Liver (tissue), 9 donors: ENCODE measurements around the gene PTH1R. TPM values are rescaled to one million over a fixed set of nuclear protein-coding genes. Genes with fewer than 3 reads are reported as not detected.

Source experiments
- DNase-seq: peaks from one replicate; pipeline ENCODE4 v3.0.0-alpha.2; 2017; ENCODE audit warnings: low spot score
- H3K27ac ChIP-seq, 2 donors: one replicate each; pipeline ENCODE4 v1.7.0; 2013; ENCODE audit warnings: inconsistent platforms in 2 of 2, low read length in 2 of 2, control low read depth in 1 of 2, low read depth in 1 of 2, mild to moderate bottlenecking in 1 of 2
- H3K27me3 ChIP-seq, 4 donors: one replicate each; pipeline versions ENCODE4 v1.6.1 to v1.7.0; 2013; ENCODE audit warnings: low read length in 3 of 4, inconsistent platforms in 1 of 4, mild to moderate bottlenecking in 1 of 4, moderate library complexity in 1 of 4; ENCODE audit not compliant: control insufficient read depth in 4 of 4, insufficient read depth in 4 of 4
- H3K36me3 ChIP-seq, 4 donors: one replicate each; pipeline versions ENCODE4 v1.6.1 to v1.7.0; 2013; ENCODE audit warnings: low read length in 3 of 4, mild to moderate bottlenecking in 3 of 4, low read depth in 1 of 4, moderate library complexity in 1 of 4; ENCODE audit not compliant: control insufficient read depth in 4 of 4, insufficient read depth in 3 of 4
- H3K4me1 ChIP-seq, 4 donors: one replicate each; pipeline versions ENCODE4 v1.6.1 to v1.7.0; 2013; ENCODE audit warnings: low read length in 3 of 4, mild to moderate bottlenecking in 3 of 4, moderate library complexity in 1 of 4; ENCODE audit not compliant: control insufficient read depth in 4 of 4, insufficient read depth in 4 of 4
- H3K4me3 ChIP-seq, 3 donors: one replicate each; pipeline versions ENCODE4 v1.6.1 to v1.7.0; 2013; ENCODE audit warnings: low read length in 3 of 3, control low read depth in 1 of 3, low read depth in 1 of 3, mild to moderate bottlenecking in 1 of 3
- H3K9ac ChIP-seq, 2 donors: one replicate each; pipeline ENCODE4 v1.7.0; 2013; ENCODE audit warnings: low read length in 2 of 2, mild to moderate bottlenecking in 2 of 2, moderate library complexity in 2 of 2, control low read depth in 1 of 2, low read depth in 1 of 2
- H3K9me3 ChIP-seq, 4 donors: one replicate each; pipeline versions ENCODE4 v1.6.1 to v1.7.0; 2013; ENCODE audit warnings: low read length in 3 of 4; ENCODE audit not compliant: control insufficient read depth in 4 of 4
- EGR1 ChIP-seq, 2 donors: IDR thresholded peaks; 2 replicates each; pipeline ENCODE4 v1.6.1; 2016 to 2018; ENCODE audit warnings: antibody characterized with exemption in 2 of 2, low read depth in 2 of 2
- FOXA1 ChIP-seq: IDR thresholded peaks from 2 replicates; pipeline ENCODE4 v1.6.1; 2016; ENCODE audit warnings: antibody characterized with exemption
- FOXA2 ChIP-seq: IDR thresholded peaks from 2 replicates; pipeline ENCODE4 v1.6.1; 2016; ENCODE audit warnings: antibody characterized with exemption
- GABPA ChIP-seq, 2 donors: IDR thresholded peaks in 1 of 2; conservative IDR thresholded peaks in 1 of 2; 2 replicates each; pipeline ENCODE4 v1.6.1; 2016; ENCODE audit warnings: antibody characterized with exemption in 2 of 2, mild to moderate bottlenecking in 1 of 2, moderate library complexity in 1 of 2
- HNF4A ChIP-seq, 2 donors: conservative IDR thresholded peaks; 2 replicates each; pipeline ENCODE4 v1.6.1; 2016; ENCODE audit warnings: antibody characterized with exemption in 2 of 2, mild to moderate bottlenecking in 2 of 2
- HNF4G ChIP-seq: IDR thresholded peaks from 2 replicates; pipeline ENCODE4 v1.6.1; 2016; ENCODE audit warnings: antibody characterized with exemption
- JUND ChIP-seq, 2 donors: IDR thresholded peaks; 2 replicates each; pipeline ENCODE4 v1.6.1; 2016; ENCODE audit warnings: antibody characterized with exemption in 2 of 2
- NR2F2 ChIP-seq: IDR thresholded peaks from 2 replicates; pipeline ENCODE4 v1.6.1; 2016; ENCODE audit warnings: antibody characterized with exemption
- RAD21 ChIP-seq, 2 donors: IDR thresholded peaks; 2 replicates each; pipeline ENCODE4 v1.6.1; 2016; ENCODE audit warnings: antibody characterized with exemption in 2 of 2, mild to moderate bottlenecking in 2 of 2
- RXRA ChIP-seq, 2 donors: IDR thresholded peaks; 2 replicates each; pipeline ENCODE4 v1.6.1; 2017 to 2018; ENCODE audit warnings: antibody characterized with exemption in 2 of 2, mild to moderate bottlenecking in 1 of 2
- SP1 ChIP-seq: IDR thresholded peaks from 2 replicates; pipeline ENCODE4 v1.6.1; 2018; ENCODE audit warnings: antibody characterized with exemption, mild to moderate bottlenecking
- YY1 ChIP-seq: IDR thresholded peaks from 2 replicates; pipeline ENCODE4 v1.6.1; 2016; ENCODE audit warnings: antibody characterized with exemption, mild to moderate bottlenecking
- WGBS: extraction: QIAGEN DNeasy Blood & Tissue Kit; methylation state at CpG from one replicate; pipeline ENCODE4 v1.1.7; 2013; 5-methylcytosine and 5-hydroxymethylcytosine counted together
- polyA plus RNA-seq, 2 donors: library from polyadenylated mRNA; stranded (reverse) in 1 of 2; unstranded in 1 of 2; fragments of 200-250 nt in 1 of 2; fragments of >200 nt in 1 of 2; fragmentation: Nextera tagmentation in 1 of 2; extraction: Ambion mirVana in 1 of 2; gene quantifications; one replicate each; pipeline versions ENCODE4 v1.2.1 to v1.2.3, GENCODE V29; 2013 to 2015
- total RNA-seq, 2 donors: library from RNA; depleted of rRNA; stranded (reverse); fragments of >200 nt; gene quantifications; one replicate each; pipeline ENCODE4 v1.2.3, GENCODE V29; 2014
- TF ChIP-seq, protein P1 (sequence below): IDR thresholded peaks from 2 replicates; pipeline ENCODE4 v1.6.1; 2016; ENCODE audit warnings: antibody characterized with exemption
- TF ChIP-seq, protein P2 (sequence below): fragments of 150-350 bp; IDR thresholded peaks from 2 replicates; pipeline ENCODE4 v1.5.1; 2017; ENCODE audit warnings: improper control_type of control experiment, low read depth, low read length; ENCODE audit not compliant: missing input control
- TF ChIP-seq, protein P3 (sequence below): IDR thresholded peaks from 2 replicates; pipeline ENCODE4 v1.6.1; 2016; ENCODE audit warnings: antibody characterized with exemption, mild to moderate bottlenecking
- TF ChIP-seq, protein P4 (sequence below): IDR thresholded peaks from 2 replicates; pipeline ENCODE4 v1.6.1; 2016; ENCODE audit warnings: antibody characterized with exemption
- TF ChIP-seq, protein P5 (sequence below): IDR thresholded peaks from 2 replicates; pipeline ENCODE4 v1.6.1; 2016; ENCODE audit warnings: antibody characterized with exemption
- donor health status: healthy.
- donor health status: healthy.
- donor health status: healthy.
- donor health status: healthy.
- donor health status: healthy.

The PTH1R gene
- total and polyA plus RNA-seq, 4 donors = 7.2 to 28.4 (median 23.6) TPM

DNA sequence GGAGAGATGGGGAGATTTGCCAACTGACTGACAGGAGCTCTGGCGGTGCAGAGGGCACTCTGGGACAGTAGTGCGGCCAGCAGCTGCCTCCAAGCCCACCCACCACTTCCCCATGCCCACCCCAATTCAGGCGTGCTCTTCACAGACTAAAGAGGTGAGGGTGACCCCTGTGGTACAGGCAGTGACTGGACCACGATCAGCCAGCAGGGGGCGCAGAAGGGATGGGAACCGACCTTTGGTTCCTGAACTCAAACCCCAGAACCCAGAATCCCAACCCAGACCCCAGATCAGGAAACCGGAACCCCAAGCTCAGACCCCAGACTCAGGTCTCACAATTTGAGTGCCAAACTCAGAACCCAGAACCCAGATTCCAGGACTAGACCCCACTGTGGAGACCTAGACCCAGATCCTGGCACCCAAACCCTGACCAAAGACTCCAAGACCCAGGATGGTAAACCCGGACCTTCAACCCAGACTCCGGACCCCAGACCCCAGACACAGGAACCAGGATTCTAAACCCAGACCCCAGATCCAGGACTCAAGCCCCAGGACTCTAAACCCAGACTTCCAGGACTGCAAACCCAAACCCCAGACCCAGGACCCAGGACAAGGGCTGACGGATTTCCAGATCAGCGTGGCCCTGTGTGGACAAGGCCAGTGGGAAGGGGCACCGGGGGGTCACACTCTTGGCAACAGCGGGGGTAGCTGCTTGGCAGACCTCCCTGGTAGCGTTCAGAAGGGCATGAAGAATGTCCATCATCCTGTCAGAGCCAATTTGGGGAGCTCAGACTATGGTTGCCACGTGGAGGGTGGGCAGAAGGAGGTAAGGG is 10.6 kb upstream of the PTH1R start:
- Histone ChIP-seq H3K27ac (peak overlapping the region; percentile 72), H3K9me3 (no peaks in the 10 kb centered on the region), H3K27me3 (no peaks in the 10 kb centered on the region), H3K9ac (peak overlapping the region in 1 of 2 donors; percentile 29), H3K36me3 (no peaks in the 10 kb centered on the region), H3K4me3 (no peak overlapping the region), H3K4me1 (peaks cover 19 to 47% (median 31%) of the 10 kb centered on the region in 4 donors)
- TF ChIP-seq YY1 = no peak
- TF ChIP-seq RXRA (IDR thresholded peaks at IDR 0.05) = no peak
- peak; percentile 7 for TF ChIP-seq NR2F2
- TF ChIP-seq FOXA2 = no peak
- TF ChIP-seq GABPA (IDR thresholded peaks at IDR 0.05 in 1 of 2, conservative IDR thresholded peaks at IDR 0.05 in 1 of 2) = no peak
- TF ChIP-seq, protein P1, sequence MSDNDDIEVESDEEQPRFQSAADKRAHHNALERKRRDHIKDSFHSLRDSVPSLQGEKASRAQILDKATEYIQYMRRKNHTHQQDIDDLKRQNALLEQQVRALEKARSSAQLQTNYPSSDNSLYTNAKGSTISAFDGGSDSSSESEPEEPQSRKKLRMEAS = no peak
- no peak for TF ChIP-seq JUND (IDR thresholded peaks at IDR 0.05)
- no peak for TF ChIP-seq HNF4G
- TF ChIP-seq RAD21 (IDR thresholded peaks at IDR 0.05) = peak; percentile 83 to 86
- no peak for TF ChIP-seq SP1
- TF ChIP-seq, protein P2, sequence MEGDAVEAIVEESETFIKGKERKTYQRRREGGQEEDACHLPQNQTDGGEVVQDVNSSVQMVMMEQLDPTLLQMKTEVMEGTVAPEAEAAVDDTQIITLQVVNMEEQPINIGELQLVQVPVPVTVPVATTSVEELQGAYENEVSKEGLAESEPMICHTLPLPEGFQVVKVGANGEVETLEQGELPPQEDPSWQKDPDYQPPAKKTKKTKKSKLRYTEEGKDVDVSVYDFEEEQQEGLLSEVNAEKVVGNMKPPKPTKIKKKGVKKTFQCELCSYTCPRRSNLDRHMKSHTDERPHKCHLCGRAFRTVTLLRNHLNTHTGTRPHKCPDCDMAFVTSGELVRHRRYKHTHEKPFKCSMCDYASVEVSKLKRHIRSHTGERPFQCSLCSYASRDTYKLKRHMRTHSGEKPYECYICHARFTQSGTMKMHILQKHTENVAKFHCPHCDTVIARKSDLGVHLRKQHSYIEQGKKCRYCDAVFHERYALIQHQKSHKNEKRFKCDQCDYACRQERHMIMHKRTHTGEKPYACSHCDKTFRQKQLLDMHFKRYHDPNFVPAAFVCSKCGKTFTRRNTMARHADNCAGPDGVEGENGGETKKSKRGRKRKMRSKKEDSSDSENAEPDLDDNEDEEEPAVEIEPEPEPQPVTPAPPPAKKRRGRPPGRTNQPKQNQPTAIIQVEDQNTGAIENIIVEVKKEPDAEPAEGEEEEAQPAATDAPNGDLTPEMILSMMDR = peak; percentile 87
- TF ChIP-seq, protein P3, sequence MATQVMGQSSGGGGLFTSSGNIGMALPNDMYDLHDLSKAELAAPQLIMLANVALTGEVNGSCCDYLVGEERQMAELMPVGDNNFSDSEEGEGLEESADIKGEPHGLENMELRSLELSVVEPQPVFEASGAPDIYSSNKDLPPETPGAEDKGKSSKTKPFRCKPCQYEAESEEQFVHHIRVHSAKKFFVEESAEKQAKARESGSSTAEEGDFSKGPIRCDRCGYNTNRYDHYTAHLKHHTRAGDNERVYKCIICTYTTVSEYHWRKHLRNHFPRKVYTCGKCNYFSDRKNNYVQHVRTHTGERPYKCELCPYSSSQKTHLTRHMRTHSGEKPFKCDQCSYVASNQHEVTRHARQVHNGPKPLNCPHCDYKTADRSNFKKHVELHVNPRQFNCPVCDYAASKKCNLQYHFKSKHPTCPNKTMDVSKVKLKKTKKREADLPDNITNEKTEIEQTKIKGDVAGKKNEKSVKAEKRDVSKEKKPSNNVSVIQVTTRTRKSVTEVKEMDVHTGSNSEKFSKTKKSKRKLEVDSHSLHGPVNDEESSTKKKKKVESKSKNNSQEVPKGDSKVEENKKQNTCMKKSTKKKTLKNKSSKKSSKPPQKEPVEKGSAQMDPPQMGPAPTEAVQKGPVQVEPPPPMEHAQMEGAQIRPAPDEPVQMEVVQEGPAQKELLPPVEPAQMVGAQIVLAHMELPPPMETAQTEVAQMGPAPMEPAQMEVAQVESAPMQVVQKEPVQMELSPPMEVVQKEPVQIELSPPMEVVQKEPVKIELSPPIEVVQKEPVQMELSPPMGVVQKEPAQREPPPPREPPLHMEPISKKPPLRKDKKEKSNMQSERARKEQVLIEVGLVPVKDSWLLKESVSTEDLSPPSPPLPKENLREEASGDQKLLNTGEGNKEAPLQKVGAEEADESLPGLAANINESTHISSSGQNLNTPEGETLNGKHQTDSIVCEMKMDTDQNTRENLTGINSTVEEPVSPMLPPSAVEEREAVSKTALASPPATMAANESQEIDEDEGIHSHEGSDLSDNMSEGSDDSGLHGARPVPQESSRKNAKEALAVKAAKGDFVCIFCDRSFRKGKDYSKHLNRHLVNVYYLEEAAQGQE = no peak
- TF ChIP-seq, protein P4, sequence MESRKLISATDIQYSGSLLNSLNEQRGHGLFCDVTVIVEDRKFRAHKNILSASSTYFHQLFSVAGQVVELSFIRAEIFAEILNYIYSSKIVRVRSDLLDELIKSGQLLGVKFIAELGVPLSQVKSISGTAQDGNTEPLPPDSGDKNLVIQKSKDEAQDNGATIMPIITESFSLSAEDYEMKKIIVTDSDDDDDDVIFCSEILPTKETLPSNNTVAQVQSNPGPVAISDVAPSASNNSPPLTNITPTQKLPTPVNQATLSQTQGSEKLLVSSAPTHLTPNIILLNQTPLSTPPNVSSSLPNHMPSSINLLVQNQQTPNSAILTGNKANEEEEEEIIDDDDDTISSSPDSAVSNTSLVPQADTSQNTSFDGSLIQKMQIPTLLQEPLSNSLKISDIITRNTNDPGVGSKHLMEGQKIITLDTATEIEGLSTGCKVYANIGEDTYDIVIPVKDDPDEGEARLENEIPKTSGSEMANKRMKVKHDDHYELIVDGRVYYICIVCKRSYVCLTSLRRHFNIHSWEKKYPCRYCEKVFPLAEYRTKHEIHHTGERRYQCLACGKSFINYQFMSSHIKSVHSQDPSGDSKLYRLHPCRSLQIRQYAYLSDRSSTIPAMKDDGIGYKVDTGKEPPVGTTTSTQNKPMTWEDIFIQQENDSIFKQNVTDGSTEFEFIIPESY = no peak
- no peak for TF ChIP-seq EGR1 (IDR thresholded peaks at IDR 0.05; ENCODE audit: low read depth in 2 of 2)
- TF ChIP-seq FOXA1 = no peak
- TF ChIP-seq HNF4A (conservative IDR thresholded peaks at IDR 0.05) = peak; percentile 18 to 73
- TF ChIP-seq, protein P5, sequence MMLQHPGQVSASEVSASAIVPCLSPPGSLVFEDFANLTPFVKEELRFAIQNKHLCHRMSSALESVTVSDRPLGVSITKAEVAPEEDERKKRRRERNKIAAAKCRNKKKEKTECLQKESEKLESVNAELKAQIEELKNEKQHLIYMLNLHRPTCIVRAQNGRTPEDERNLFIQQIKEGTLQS = no peak
- DNase-seq = peak; percentile 88
- WGBS = 26% methylated on average over 15 of the region's 15 CpGs
